Epithelial cell of proximal tubule (primary cell): ENCODE measurements around the gene VPS8. TPM values are rescaled to one million over a fixed set of nuclear protein-coding genes. Genes with fewer than 3 reads are reported as not detected.

Experiments used
- DNase-seq: peaks from one replicate; pipeline ENCODE4 v3.0.0-alpha.2; 2011; ENCODE audit warnings: low read depth
- H3K4me3 ChIP-seq: 2 replicates; pipeline ENCODE4 v1.5.1; 2011; ENCODE audit warnings: low read depth, mild to moderate bottlenecking, low read length
- CTCF ChIP-seq: conservative IDR thresholded peaks from 2 replicates; pipeline ENCODE4 v1.5.1; 2012; ENCODE audit warnings: low read depth, mild to moderate bottlenecking, low read length
- total RNA-seq: library from RNA; depleted of rRNA; stranded (reverse); fragments of >200 nt; gene quantifications from 2 replicates; pipeline ENCODE4 v1.2.3, GENCODE V29; 2015

VPS8 gene
- total RNA-seq, 1 donor from 2014 or later: 16.7 TPM

- H3K4me3 ChIP-seq: no peak overlapping the region
- no peak for TF ChIP-seq CTCF
- no peak for DNase-seq
Observed at GRCh38 chr3:184912163-184912562, 100.2 kb downstream of the VPS8 start.

GRCh38 chr3:184914628-184915027, 102.7 kb downstream of the VPS8 start:
- no peak for DNase-seq
- TF ChIP-seq CTCF: no peak
- no peak overlapping the region for H3K4me3 ChIP-seq

- no peak for TF ChIP-seq CTCF
- no peak for DNase-seq
- no peak overlapping the region for H3K4me3 ChIP-seq
Observed at GRCh38 chr3:184918750-184919149, 106.8 kb downstream of the VPS8 start.

- TF ChIP-seq CTCF: no peak
- no peak overlapping the region for H3K4me3 ChIP-seq
- DNase-seq: no peak
Observed at GRCh38 chr3:184919651-184920050, 107.7 kb downstream of the VPS8 start.

GRCh38 chr3:184924547-184924946, 112.6 kb downstream of the VPS8 start:
- DNase-seq: no peak
- H3K4me3 ChIP-seq: no peak overlapping the region
- no peak for TF ChIP-seq CTCF

- no peak for DNase-seq
- TF ChIP-seq CTCF: no peak
- no peak overlapping the region for H3K4me3 ChIP-seq
Observed at GRCh38 chr3:184927796-184928315, 115.9 kb downstream of the VPS8 start.

GRCh38 chr3:184932777-184933176, 120.8 kb downstream of the VPS8 start:
- no peak for TF ChIP-seq CTCF
- DNase-seq: no peak
- no peak overlapping the region for H3K4me3 ChIP-seq
